Activated CD4-positive, alpha-beta T cell treated with anti-CD3 and anti-CD28 coated beads, Interleukin-2, amount 10 ng/mL, durations not matched to agents 7 days and 5 days (primary cell): ENCODE data around the gene PSG5. TPM values are rescaled to one million over a fixed set of nuclear protein-coding genes. Genes with fewer than 3 reads are reported as not detected.
"Not testable (repeated sequence)": the region's sequence is repeated elsewhere in the genome, so short reads cannot be mapped to it uniquely, and the experiment has no call there.

ENCODE experiments used
- CTCF ChIA-PET: fragments of 350-600 bp; sonication (Branson Sonifier 250); formaldehyde crosslinking; loops from one replicate; lab custom pipeline; 2021; ENCODE audit warnings: antibody characterized with exemption; lab: Charles Lee
- POLR2A ChIA-PET: fragments of 350-600 bp; sonication (Branson Sonifier 250); formaldehyde crosslinking; loops from one replicate; lab custom pipeline; 2021; ENCODE audit warnings: antibody characterized with exemption; lab: Charles Lee
- DNase-seq: peaks from one replicate; pipeline ENCODE4 v3.0.0-alpha.2; 2020
- H3K27ac Mint-ChIP-seq: one replicate; pipeline ENCODE4 v1.8.0; 2021; ENCODE audit warnings: mild to moderate bottlenecking, moderate library complexity, mixed read lengths
- H3K27me3 Mint-ChIP-seq: one replicate; pipeline ENCODE4 v1.8.0; 2021; ENCODE audit warnings: mixed read lengths
- H3K36me3 Mint-ChIP-seq: one replicate; pipeline ENCODE4 v1.8.0; 2021; ENCODE audit warnings: low read depth, mixed read lengths
- H3K4me1 Mint-ChIP-seq: one replicate; pipeline ENCODE4 v1.8.0; 2021; ENCODE audit warnings: mixed read lengths
- H3K4me3 Mint-ChIP-seq: one replicate; pipeline ENCODE4 v1.8.0; 2021; ENCODE audit warnings: mild to moderate bottlenecking, moderate library complexity, mixed read lengths
- H3K9me3 Mint-ChIP-seq: one replicate; pipeline ENCODE4 v1.8.0; 2021; ENCODE audit warnings: mixed read lengths
- total RNA-seq, 2 experiments: library from RNA; stranded (reverse); gene quantifications; one replicate each; pipeline ENCODE4 v1.2.3, GENCODE V29; 2021

PSG5 gene
- total RNA-seq, 2 experiments from 2014 or later = not detected

DNA sequence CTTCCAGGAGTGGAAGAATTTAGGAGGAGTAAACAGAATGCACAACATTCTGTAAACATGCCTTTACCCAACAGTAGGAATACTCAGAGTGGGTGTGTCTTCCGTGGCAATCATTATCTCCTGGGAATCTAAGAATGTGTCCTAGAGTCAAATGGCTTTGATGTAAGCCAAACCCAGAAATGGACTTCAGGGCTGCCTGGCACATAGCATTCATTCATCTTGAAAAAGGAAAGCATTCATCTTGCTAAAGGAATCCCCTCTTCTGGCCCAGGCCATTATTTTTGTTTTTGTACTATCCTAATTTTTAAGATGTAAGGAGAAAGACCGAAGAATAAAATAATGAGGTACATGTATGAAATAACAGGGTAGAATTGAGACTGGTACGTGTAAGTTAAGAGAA, 23.2 kb downstream of the PSG5 start:
- H3K9me3 Mint-ChIP-seq, DNase-seq, H3K27me3 Mint-ChIP-seq, H3K4me1 Mint-ChIP-seq, H3K4me3 Mint-ChIP-seq, H3K27ac Mint-ChIP-seq, POLR2A ChIA-PET, H3K36me3 Mint-ChIP-seq, CTCF ChIA-PET: not testable (repeated sequence)

DNA sequence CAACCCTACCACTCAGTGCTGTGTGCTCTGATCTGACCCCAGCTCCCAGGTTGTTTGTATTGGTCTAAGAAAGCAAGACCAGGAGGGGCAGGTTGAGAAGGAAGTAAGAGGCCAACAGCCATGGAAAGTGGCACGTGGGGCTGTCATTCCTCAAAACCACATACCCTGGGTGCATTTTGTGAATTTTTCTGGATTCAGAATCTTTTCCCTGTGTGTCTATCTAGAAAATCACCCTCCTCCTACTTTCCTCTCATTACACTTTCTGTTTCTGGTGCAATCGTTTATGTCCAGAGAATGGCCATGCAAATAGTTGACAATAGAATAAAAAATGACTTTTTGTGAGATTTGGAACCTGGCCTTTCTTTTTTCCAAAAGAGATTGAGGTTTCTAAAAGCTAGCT, 24.1 kb downstream of the PSG5 start:
- H3K27ac Mint-ChIP-seq, POLR2A ChIA-PET, H3K27me3 Mint-ChIP-seq, H3K4me3 Mint-ChIP-seq, H3K36me3 Mint-ChIP-seq, CTCF ChIA-PET, H3K9me3 Mint-ChIP-seq, DNase-seq, H3K4me1 Mint-ChIP-seq: not testable (repeated sequence)

DNA sequence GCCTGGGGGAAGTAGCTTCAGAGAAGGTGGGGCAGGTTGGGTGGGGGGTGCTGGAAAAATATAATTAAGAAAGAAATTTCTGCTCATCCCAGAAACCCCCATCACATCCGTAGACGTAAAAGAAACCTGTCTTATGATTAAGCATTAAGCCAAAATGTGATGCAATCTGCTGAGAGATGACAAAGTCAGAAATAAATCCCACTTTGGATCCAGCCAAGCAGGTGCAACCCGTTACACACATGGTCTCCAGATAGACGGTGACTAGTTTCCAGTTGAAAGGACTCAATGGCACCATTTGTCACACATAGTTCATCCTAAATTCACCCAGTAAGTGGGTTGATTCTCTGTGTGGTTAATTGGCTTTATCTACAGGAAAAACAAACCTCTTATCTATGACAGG, 34.1 kb downstream of the PSG5 start:
- H3K27me3 Mint-ChIP-seq = no peaks in the 10 kb centered on the region
- no peaks in the 10 kb centered on the region for H3K36me3 Mint-ChIP-seq
- no peak overlapping the region for H3K4me3 Mint-ChIP-seq
- H3K9me3 Mint-ChIP-seq = no peaks in the 10 kb centered on the region
- H3K27ac Mint-ChIP-seq = no peak overlapping the region
- DNase-seq = no peak
- H3K4me1 Mint-ChIP-seq = no peaks in the 10 kb centered on the region
- POLR2A ChIA-PET = no interaction called here
- CTCF ChIA-PET = no interaction called here

DNA sequence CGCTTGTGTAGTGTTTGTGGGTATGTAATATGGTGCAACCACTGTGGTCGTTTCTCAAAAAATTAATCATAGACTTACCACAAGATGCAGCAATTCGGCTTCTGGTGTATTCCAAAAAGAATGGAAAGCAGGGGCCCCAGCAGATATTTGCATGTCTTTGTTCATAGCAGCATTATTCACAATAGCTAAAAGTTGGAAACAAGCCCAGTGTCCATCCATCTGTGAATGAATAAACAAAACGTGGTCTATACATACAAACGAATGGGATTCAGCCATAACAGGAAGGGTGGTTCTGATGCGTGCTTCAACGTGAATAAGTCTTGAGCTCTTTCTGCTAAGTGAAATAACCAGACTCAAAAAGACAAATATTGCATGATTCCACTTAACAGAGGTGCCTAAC, 36.5 kb downstream of the PSG5 start:
- H3K36me3 Mint-ChIP-seq, H3K4me3 Mint-ChIP-seq, H3K9me3 Mint-ChIP-seq, H3K4me1 Mint-ChIP-seq, CTCF ChIA-PET, DNase-seq, H3K27me3 Mint-ChIP-seq, POLR2A ChIA-PET, H3K27ac Mint-ChIP-seq: not testable (repeated sequence)

DNA sequence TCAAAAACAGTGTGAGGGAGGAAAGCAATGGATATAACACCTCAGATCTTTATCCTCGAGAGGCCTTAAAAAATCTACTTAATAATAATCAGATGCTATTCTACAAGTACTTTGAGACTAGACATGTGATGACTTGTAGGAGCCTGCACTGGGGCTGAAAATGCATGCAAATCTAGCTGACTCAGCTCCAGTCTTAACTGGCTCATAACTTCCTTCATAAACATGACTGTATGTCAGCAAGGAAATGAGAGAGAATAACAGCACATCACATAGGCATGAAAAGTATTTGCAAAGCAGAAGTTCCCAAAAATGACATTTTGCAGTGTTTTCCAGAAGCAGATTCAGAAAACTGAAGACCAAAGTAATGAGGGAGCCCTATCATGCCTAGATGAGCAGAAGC, 38.1 kb downstream of the PSG5 start:
- ChIA-PET CTCF (no interaction called here), POLR2A (no interaction called here)
- no peaks in the 10 kb centered on the region for H3K4me1 Mint-ChIP-seq
- no peaks in the 10 kb centered on the region for H3K27me3 Mint-ChIP-seq
- no peaks in the 10 kb centered on the region for H3K36me3 Mint-ChIP-seq
- peaks cover 3% of the 10 kb centered on the region for H3K9me3 Mint-ChIP-seq
- no peak overlapping the region for H3K4me3 Mint-ChIP-seq
- no peak for DNase-seq
- H3K27ac Mint-ChIP-seq = no peak overlapping the region

DNA sequence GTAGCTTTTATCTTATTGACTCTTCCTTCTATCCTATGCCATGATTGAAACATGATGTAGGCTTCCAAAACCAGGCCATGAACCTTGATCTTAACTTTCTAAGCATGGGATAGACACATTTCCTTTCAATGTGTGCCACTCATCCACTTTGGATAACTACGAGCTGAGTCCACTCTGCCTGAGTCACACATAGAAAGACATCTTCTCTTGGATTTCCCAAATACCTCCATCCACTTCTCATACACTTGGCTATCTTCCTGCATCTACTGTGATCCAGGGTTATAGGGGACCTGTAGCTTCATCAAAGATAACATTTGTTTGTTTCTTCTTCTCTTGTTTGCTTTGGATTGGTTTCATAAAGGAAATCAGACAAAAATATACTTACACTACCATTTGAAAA, 44.6 kb downstream of the PSG5 start:
- H3K9me3 Mint-ChIP-seq, H3K27ac Mint-ChIP-seq, H3K36me3 Mint-ChIP-seq, H3K4me3 Mint-ChIP-seq, H3K4me1 Mint-ChIP-seq, H3K27me3 Mint-ChIP-seq, CTCF ChIA-PET, POLR2A ChIA-PET, DNase-seq: not testable (repeated sequence)

DNA sequence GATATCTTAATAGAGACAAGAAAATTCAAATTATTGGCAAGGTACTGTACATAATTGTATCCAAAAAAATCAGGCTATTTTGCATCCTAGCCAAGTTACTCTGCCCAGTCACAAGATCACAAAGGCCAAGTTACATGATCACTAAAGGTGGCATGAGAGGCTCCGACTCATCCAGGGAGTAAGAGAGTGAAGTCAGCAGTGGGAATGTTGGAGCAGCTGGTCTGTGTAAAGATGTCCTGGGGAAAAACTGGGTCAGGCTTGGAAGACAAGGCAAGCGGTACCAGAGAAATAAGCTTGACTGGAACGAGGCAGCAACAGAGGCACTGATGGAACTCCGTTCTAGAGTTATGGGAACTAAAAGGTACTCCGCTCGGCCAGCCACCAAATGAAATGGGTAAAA, 53.6 kb downstream of the PSG5 start:
- ChIA-PET CTCF (no interaction called here), POLR2A (no interaction called here)
- H3K4me3 Mint-ChIP-seq = no peak overlapping the region

DNA sequence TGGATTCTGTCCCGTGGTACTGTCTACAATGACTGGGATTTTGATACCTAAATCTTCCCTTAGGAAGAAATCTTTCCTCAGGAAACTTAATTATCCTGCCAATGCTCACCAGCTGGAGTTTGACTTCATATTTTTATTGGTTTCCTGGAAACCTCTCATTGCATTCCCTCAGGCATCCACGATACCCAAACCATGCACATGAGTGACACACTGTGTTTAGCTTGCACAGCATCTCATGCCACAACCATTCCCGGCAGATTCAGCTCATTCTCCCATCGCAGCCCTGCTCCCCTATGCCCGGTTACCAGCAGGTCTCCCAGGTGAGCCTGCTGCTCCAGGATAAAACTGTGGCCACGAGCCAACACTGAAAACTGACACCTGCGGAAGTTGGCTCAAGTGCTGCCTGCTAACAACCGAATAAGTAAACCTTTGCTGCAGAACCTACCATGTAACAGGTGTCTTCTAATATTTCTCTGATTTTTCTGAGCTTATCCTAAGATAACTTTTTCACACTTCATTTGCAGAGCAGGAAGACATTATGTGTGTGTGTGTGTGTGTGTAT, 55.0 kb downstream of the PSG5 start:
- POLR2A ChIA-PET = not testable (repeated sequence)

More for the DNA sequence above, 53.6 kb downstream of the PSG5 start:
- Mint-ChIP-seq H3K27ac (no peak overlapping the region), H3K36me3 (no peaks in the 10 kb centered on the region), H3K4me1 (no peaks in the 10 kb centered on the region), H3K27me3 (no peaks in the 10 kb centered on the region), H3K9me3 (no peaks in the 10 kb centered on the region)
- DNase-seq = no peak

DNA sequence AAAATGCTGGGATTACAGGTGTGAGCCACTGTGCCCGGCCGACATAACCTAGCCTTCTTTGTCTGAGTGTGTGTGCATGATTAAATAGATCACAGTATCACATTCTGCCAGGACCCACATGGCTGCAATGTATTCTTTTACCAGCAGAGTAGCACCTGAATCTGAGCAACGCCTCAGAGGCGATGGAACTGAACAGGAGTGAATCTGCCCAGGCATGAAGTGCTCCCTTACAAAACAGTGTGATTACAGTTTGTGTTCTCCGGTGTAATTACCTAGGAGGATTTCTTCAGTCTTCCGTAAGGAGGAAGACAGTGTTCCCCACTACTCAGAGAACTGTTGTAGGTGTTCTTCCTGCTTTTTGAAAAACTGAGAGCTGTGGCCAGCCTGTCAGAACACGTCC, 57.1 kb downstream of the PSG5 start:
- CTCF ChIA-PET, H3K27me3 Mint-ChIP-seq, H3K36me3 Mint-ChIP-seq, H3K4me1 Mint-ChIP-seq, H3K9me3 Mint-ChIP-seq, POLR2A ChIA-PET, DNase-seq, H3K27ac Mint-ChIP-seq, H3K4me3 Mint-ChIP-seq: not testable (repeated sequence)

More for the DNA sequence above, 55.0 kb downstream of the PSG5 start:
- H3K9me3 Mint-ChIP-seq, H3K27me3 Mint-ChIP-seq, H3K4me1 Mint-ChIP-seq, CTCF ChIA-PET, DNase-seq, H3K27ac Mint-ChIP-seq, H3K4me3 Mint-ChIP-seq, H3K36me3 Mint-ChIP-seq: not testable (repeated sequence)

DNA sequence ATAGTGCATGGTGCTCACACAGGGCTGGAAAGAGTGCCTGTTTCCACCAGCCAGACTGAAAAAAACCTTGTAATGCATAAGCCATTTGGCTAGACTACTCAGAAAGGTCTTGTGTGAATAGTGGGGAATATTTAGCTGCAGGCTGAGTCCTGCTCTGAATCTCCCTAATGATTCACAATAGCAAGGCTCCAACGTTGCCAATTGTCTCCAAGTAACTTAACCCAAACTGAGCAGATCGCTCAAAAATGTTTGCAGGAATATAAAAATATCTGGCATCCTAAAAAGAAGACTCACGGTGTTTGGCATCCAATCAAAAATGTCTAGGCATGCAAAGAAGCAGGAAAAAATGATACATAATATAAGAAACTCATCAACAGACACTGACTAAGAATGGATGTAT, 59.0 kb downstream of the PSG5 start:
- H3K36me3 Mint-ChIP-seq, H3K9me3 Mint-ChIP-seq, H3K27ac Mint-ChIP-seq, DNase-seq, H3K27me3 Mint-ChIP-seq, CTCF ChIA-PET, POLR2A ChIA-PET, H3K4me3 Mint-ChIP-seq, H3K4me1 Mint-ChIP-seq: not testable (repeated sequence)

DNA sequence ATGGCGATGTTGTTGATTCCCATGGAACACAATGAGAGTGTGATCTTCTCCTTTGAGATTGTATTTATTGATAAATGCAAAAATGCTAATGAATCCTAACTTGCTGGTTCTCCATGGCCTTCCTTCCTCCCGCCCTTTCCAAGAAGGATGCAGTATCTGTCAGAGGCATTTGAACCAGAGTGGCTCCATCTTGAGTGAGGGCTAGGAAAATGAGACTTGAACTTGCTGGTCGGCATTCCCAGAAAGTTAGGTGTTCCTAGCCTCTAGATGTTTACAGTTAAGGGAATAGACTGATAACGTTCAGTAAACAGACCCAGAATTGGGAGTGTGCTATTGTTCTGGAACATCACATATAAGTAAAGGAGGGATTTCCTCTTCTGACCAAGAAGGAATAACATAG, 59.6 kb downstream of the PSG5 start:
- DNase-seq = no peak
- ChIA-PET POLR2A (no interaction called here), CTCF (no interaction called here)
- Mint-ChIP-seq H3K27me3 (no peaks in the 10 kb centered on the region), H3K27ac (no peak overlapping the region), H3K36me3 (no peaks in the 10 kb centered on the region), H3K9me3 (peaks cover 4% of the 10 kb centered on the region), H3K4me1 (no peaks in the 10 kb centered on the region), H3K4me3 (no peak overlapping the region)

DNA sequence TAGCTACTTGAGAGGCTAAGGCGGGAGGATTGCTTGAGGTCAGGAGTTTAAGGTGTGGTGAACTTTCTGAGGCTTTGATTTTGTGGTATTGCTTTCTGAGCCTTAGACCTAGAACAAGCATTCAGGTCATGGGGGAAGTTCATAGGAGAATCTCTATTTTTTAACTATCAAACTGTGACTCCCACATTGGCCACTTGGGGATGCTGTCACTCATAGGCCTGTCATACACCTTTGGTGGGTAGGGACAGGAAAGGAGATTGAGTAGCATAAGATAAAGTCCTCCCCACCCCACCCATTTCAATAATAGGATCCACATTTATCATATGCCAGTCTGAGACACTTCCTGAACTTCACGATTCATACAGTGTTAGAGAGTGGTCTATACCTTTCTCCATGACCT, 62.0 kb downstream of the PSG5 start:
- no peak for DNase-seq
- Mint-ChIP-seq H3K27me3 (no peaks in the 10 kb centered on the region), H3K9me3 (peaks cover 4% of the 10 kb centered on the region), H3K4me3 (no peak overlapping the region), H3K4me1 (no peaks in the 10 kb centered on the region), H3K36me3 (no peaks in the 10 kb centered on the region), H3K27ac (no peak overlapping the region)
- POLR2A ChIA-PET = no interaction called here
- CTCF ChIA-PET = no interaction called here

DNA sequence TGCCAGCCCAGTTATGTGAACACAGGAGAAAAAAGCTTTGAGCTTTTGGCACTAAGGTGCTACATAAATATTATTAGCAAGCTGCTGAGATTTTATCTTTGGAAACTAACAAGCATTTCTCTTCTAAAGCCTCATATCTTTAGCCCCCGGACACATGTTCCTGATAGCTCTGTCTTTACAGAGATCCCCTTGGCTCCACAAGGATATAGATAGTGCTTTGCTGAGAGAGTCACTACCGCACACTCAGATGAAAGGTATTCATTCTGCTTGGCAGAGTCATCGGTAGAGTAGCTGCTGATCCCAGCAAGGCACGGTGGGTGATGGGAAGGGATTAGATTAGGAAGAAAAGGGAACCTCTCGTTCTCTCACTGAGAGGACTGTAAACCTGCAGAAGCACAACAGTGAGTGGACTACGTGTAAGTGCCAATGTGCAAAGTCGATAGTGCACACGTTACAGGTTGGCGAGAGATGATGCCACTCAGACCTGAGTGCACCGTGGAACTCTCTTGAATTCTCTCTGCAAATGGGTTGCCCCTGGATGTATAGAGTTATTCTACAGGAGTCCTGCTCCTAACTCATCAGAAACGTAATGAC, 65.8 kb downstream of the PSG5 start:
- H3K27ac Mint-ChIP-seq, H3K4me3 Mint-ChIP-seq, H3K36me3 Mint-ChIP-seq, POLR2A ChIA-PET, H3K4me1 Mint-ChIP-seq, CTCF ChIA-PET, H3K27me3 Mint-ChIP-seq, H3K9me3 Mint-ChIP-seq, DNase-seq: not testable (repeated sequence)

DNA sequence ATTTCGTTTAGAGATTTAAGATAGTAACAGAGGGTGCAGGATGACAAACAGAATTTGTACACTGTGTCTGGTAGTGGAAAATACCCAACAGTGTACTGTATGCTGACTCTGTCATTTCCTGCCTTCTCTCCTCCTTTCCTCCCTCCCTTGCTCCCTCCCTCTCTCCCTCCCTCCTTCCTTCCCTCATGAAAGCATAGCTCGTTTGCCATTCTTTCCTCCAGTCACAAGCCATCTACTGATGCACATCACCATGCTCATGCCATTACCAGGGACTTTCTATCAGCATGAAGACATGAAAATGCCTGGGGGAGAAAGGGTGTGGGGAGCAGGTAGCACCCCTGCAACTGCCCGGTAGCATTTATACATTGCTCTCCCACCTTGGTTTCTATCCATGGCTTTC, 66.8 kb downstream of the PSG5 start:
- DNase-seq, H3K27me3 Mint-ChIP-seq, H3K4me3 Mint-ChIP-seq, CTCF ChIA-PET, H3K27ac Mint-ChIP-seq, POLR2A ChIA-PET, H3K36me3 Mint-ChIP-seq, H3K4me1 Mint-ChIP-seq: not testable (repeated sequence)
- H3K9me3 Mint-ChIP-seq = peaks cover 14% of the 10 kb centered on the region
